Measurements from ENCODE around the gene PCDH19.

The PCDH19 gene

GRCh38 chrX:100244681-100245080, 165.4 kb downstream of the PCDH19 start:
- no peak for TF ChIP-seq ZFP30 (CRISPR knock-in tag; IDR thresholded peaks at IDR 0.05)
- TF ChIP-seq ZNF565 (CRISPR knock-in tag; conservative IDR thresholded peaks at IDR 0.05; ENCODE audit: low read depth): no peak
- no peak for TF ChIP-seq TOX (CRISPR knock-in tag; IDR thresholded peaks at IDR 0.05; ENCODE audit: borderline replicate concordance)
- TF ChIP-seq SNAI2 (CRISPR knock-in tag; IDR thresholded peaks at IDR 0.05): no peak
- no peak for TF ChIP-seq BACH2 (CRISPR knock-in tag; IDR thresholded peaks at IDR 0.05; ENCODE audit: borderline replicate concordance)
- no peak for TF ChIP-seq TCF4 (CRISPR knock-in tag; IDR thresholded peaks at IDR 0.05; ENCODE audit: borderline replicate concordance)
- TF ChIP-seq POU6F1 (CRISPR knock-in tag; IDR thresholded peaks at IDR 0.05; ENCODE audit: borderline replicate concordance, low read depth): no peak
- TF ChIP-seq RARB (CRISPR knock-in tag; IDR thresholded peaks at IDR 0.05): no peak
- no peak for TF ChIP-seq GLIS3 (CRISPR knock-in tag; IDR thresholded peaks at IDR 0.05)
- TF ChIP-seq, protein P1, sequence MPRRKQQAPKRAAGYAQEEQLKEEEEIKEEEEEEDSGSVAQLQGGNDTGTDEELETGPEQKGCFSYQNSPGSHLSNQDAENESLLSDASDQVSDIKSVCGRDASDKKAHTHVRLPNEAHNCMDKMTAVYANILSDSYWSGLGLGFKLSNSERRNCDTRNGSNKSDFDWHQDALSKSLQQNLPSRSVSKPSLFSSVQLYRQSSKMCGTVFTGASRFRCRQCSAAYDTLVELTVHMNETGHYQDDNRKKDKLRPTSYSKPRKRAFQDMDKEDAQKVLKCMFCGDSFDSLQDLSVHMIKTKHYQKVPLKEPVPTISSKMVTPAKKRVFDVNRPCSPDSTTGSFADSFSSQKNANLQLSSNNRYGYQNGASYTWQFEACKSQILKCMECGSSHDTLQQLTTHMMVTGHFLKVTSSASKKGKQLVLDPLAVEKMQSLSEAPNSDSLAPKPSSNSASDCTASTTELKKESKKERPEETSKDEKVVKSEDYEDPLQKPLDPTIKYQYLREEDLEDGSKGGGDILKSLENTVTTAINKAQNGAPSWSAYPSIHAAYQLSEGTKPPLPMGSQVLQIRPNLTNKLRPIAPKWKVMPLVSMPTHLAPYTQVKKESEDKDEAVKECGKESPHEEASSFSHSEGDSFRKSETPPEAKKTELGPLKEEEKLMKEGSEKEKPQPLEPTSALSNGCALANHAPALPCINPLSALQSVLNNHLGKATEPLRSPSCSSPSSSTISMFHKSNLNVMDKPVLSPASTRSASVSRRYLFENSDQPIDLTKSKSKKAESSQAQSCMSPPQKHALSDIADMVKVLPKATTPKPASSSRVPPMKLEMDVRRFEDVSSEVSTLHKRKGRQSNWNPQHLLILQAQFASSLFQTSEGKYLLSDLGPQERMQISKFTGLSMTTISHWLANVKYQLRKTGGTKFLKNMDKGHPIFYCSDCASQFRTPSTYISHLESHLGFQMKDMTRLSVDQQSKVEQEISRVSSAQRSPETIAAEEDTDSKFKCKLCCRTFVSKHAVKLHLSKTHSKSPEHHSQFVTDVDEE (CRISPR knock-in tag; IDR thresholded peaks at IDR 0.05): no peak
- TF ChIP-seq ESRRG (CRISPR knock-in tag; IDR thresholded peaks at IDR 0.05): no peak
- TF ChIP-seq ZFP3 (CRISPR knock-in tag; IDR thresholded peaks at IDR 0.05): no peak
- no peak for TF ChIP-seq ARNTL (CRISPR knock-in tag; IDR thresholded peaks at IDR 0.05; ENCODE audit: borderline replicate concordance, low read depth)
- no peak for ATAC-seq
